Fibroblast of skin of left quadriceps (primary cell): Measurements from ENCODE around the gene DGKH.

Experiments
- DNase-seq, 2 experiments: peaks; one replicate each; pipeline ENCODE4 v3.0.0-alpha.2; 2013; ENCODE audit warnings: low read depth in 2 of 2

DGKH gene

GRCh38 chr13:42048342-42048683, at the start of gene DGKH:
DGKH (plus strand) TSS chr13:42048648; CDS start chr13:42048774, 126 bp downstream.
- DNase-seq: no peak

GRCh38 chr13:42000846-42001245, 47.6 kb upstream of the DGKH start:
- DNase-seq: no peak

- DNase-seq: peak; percentile 39 to 45
Measured at GRCh38 chr13:42001580-42001979, 46.9 kb upstream of the DGKH start.

GRCh38 chr13:42002066-42002465, 46.4 kb upstream of the DGKH start:
- DNase-seq: no peak

GRCh38 chr13:42007844-42008243, 40.6 kb upstream of the DGKH start:
- DNase-seq: peak in 1 of 2 experiments; percentile 15

GRCh38 chr13:42009057-42009456, 39.4 kb upstream of the DGKH start:
- no peak for DNase-seq

- no peak for DNase-seq
Measured at GRCh38 chr13:42011601-42012350, 36.7 kb upstream of the DGKH start.

- DNase-seq: no peak
Measured at GRCh38 chr13:42014119-42014518, 34.3 kb upstream of the DGKH start.

- no peak for DNase-seq
Measured at GRCh38 chr13:42017264-42017663, 31.2 kb upstream of the DGKH start.

- DNase-seq: no peak
Measured at GRCh38 chr13:42021851-42022250, 26.6 kb upstream of the DGKH start.

GRCh38 chr13:42022336-42022735, 26.1 kb upstream of the DGKH start:
- DNase-seq: no peak

GRCh38 chr13:42022796-42023493, 25.5 kb upstream of the DGKH start:
- DNase-seq: no peak

- DNase-seq: no peak
Measured at GRCh38 chr13:42027286-42027685, 21.2 kb upstream of the DGKH start.

- no peak for DNase-seq
Measured at GRCh38 chr13:42028113-42028799, 20.2 kb upstream of the DGKH start.

- no peak for DNase-seq
Measured at GRCh38 chr13:42035905-42036521, 12.4 kb upstream of the DGKH start.

GRCh38 chr13:42036711-42037110, 11.7 kb upstream of the DGKH start:
- no peak for DNase-seq

GRCh38 chr13:42038661-42039456, 9.6 kb upstream of the DGKH start:
- no peak for DNase-seq

GRCh38 chr13:42039457-42039945, 8.9 kb upstream of the DGKH start:
- DNase-seq: no peak

GRCh38 chr13:42039946-42040729, 8.3 kb upstream of the DGKH start:
- peak; percentile 77 to 81 for DNase-seq

GRCh38 chr13:42040730-42041010, 7.8 kb upstream of the DGKH start:
- no peak for DNase-seq
